Smooth muscle cell (in vitro differentiated cells): ENCODE results near the gene DHPS. TPM values are rescaled to one million over a fixed set of nuclear protein-coding genes. Genes with fewer than 3 reads are reported as not detected.

Source experiments
- DNase-seq: peaks from one replicate; lab custom pipeline; 2025; ENCODE audit not compliant: unreplicated experiment; lab: John Stamatoyannopoulos, UW
- H2AFZ ChIP-seq: fragments of 200-600 bp; sonication (generic); 2 replicates; pipeline ENCODE4 v1.6.0; 2016; ENCODE audit warnings: antibody characterized with exemption, low read depth, mild to moderate bottlenecking
- H3F3A ChIP-seq: fragments of 200-600 bp; sonication (generic); 2 replicates; pipeline ENCODE4 v1.6.0; 2017; ENCODE audit warnings: antibody characterized with exemption, low read depth
- H3K27ac ChIP-seq: fragments of 200-600 bp; sonication (generic); 2 replicates; pipeline ENCODE4 v1.5.1; 2016; ENCODE audit warnings: low read depth, mild to moderate bottlenecking
- H3K27me3 ChIP-seq: fragments of 200-600 bp; sonication (generic); 2 replicates; pipeline ENCODE4 v1.6.1; 2016; ENCODE audit warnings: low read depth, mild to moderate bottlenecking
- H3K36me3 ChIP-seq: fragments of 200-600 bp; sonication (generic); 2 replicates; pipeline ENCODE4 v1.5.1; 2016; ENCODE audit warnings: low read depth
- H3K4me1 ChIP-seq: fragments of 200-600 bp; sonication (generic); 2 replicates; pipeline ENCODE4 v1.5.1; 2016; ENCODE audit warnings: low read depth
- H3K4me2 ChIP-seq: fragments of 200-600 bp; sonication (generic); 2 replicates; pipeline ENCODE4 v1.6.0; 2016; ENCODE audit warnings: mild to moderate bottlenecking
- H3K4me3 ChIP-seq: fragments of 200-600 bp; sonication (generic); 2 replicates; pipeline ENCODE4 v1.5.1; 2016; ENCODE audit warnings: mild to moderate bottlenecking
- H3K79me2 ChIP-seq: fragments of 200-600 bp; sonication (generic); 2 replicates; pipeline ENCODE4 v1.6.0; 2016; ENCODE audit warnings: low read depth, mild to moderate bottlenecking
- H3K9ac ChIP-seq: fragments of 200-600 bp; sonication (generic); 2 replicates; pipeline ENCODE4 v1.6.0; 2016; ENCODE audit warnings: low read depth
- H3K9me3 ChIP-seq: fragments of 200-600 bp; sonication (generic); replicated peaks from 2 replicates; pipeline ENCODE4 v1.5.1; 2016; ENCODE audit warnings: low read depth
- H4K20me1 ChIP-seq: fragments of 200-600 bp; sonication (generic); 2 replicates; pipeline ENCODE4 v1.6.0; 2016; ENCODE audit warnings: low read depth
- WGBS: methylation state at CpG from one replicate; pipeline ENCODE4 v1.1.7; 2016; ENCODE audit warnings: low lambda C conversion rate; 5-methylcytosine and 5-hydroxymethylcytosine counted together
- polyA plus RNA-seq: library from polyadenylated mRNA; unstranded; fragments of >200 nt; fragmentation: Nextera tagmentation; extraction: Ambion mirVana; gene quantifications from 2 replicates; pipeline ENCODE4 v1.2.1, GENCODE V29; 2016
- total RNA-seq: library from RNA; depleted of rRNA; stranded (reverse); fragments of >200 nt; gene quantifications from 2 replicates; pipeline ENCODE4 v1.2.3, GENCODE V29; 2014
- TF ChIP-seq, protein P1 (sequence below): fragments of 200-600 bp; sonication (generic); IDR thresholded peaks from 2 replicates; pipeline ENCODE4 v1.5.1; 2017; ENCODE audit warnings: borderline replicate concordance, mild to moderate bottlenecking, antibody characterized with exemption; ENCODE audit not compliant: insufficient read depth, poor library complexity, severe bottlenecking

The DHPS gene
- total and polyA plus RNA-seq, 2 experiments from 2014 or later: 43.9 to 67.6 TPM

DNA sequence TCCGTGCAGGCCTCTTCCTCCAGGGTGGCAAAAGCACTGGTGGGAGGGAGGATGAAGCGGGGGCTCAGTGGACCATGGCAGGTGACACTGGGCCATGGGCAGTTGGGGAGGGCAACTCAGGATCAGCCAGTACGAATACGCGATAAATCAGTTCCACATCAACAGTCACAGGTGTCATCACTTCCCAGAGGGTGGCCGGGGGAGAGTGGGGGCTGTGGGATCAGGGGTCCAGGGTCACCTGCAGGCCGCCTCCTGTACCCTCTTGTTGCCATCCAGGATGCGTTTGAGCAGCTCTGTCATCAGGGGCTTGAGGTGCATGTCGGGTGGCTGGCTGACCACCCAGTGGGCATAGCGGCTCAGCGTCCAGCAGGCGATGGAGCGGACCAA lies 24.6 kb upstream of the DHPS start:
- Histone ChIP-seq H3K36me3 (peaks cover 6% of the 10 kb centered on the region), H3K9ac (no peak overlapping the region), H3K4me3 (no peak overlapping the region), H3K27ac (no peak overlapping the region), H4K20me1 (peaks cover under 1% of the 10 kb centered on the region), H3K4me2 (no peak overlapping the region), H3K79me2 (no peaks in the 10 kb centered on the region), H2AFZ (no peak overlapping the region), H3K27me3 (no peaks in the 10 kb centered on the region), H3K4me1 (no peaks in the 10 kb centered on the region), H3F3A (no peaks in the 10 kb centered on the region), H3K9me3 (no peaks in the 10 kb centered on the region)
- TF ChIP-seq, protein P1, sequence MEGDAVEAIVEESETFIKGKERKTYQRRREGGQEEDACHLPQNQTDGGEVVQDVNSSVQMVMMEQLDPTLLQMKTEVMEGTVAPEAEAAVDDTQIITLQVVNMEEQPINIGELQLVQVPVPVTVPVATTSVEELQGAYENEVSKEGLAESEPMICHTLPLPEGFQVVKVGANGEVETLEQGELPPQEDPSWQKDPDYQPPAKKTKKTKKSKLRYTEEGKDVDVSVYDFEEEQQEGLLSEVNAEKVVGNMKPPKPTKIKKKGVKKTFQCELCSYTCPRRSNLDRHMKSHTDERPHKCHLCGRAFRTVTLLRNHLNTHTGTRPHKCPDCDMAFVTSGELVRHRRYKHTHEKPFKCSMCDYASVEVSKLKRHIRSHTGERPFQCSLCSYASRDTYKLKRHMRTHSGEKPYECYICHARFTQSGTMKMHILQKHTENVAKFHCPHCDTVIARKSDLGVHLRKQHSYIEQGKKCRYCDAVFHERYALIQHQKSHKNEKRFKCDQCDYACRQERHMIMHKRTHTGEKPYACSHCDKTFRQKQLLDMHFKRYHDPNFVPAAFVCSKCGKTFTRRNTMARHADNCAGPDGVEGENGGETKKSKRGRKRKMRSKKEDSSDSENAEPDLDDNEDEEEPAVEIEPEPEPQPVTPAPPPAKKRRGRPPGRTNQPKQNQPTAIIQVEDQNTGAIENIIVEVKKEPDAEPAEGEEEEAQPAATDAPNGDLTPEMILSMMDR: no peak
- WGBS: 97% methylated on average over 11 of the region's 13 CpGs
- no peak for DNase-seq

DNA sequence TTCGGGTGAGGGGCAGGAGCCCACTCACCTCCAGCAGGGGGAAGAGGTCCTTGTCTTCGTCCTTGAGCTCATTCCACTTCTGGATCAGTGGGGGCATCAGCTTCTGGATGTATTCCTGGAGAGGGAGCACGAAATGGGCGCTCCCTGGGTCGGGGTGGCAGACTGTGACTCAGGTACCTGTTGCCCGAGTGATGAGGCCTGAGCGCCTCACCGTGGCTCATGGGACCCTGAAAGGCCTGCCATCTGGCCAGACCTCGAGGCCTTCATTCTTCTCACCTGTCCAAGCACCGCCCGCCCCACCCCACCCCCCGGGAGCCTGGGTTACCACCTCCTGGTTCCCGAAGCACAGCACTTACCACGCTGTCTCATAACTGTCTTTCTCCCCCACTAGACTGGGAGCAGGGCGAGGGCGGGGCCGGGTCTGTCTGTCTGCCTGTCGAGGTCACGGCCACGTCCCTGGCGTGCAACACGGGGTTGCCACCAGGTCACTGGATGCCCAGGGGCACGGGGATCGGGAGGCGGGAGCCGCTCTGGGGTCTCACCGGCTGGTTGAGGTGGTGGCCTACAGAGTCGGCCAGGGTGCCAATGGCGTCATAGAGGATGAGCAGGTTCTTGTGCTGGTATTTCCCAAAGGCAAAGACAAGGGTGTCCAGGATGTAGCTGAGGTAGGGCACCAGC lies 24.1 kb upstream of the DHPS start:
- Histone ChIP-seq H3K4me2 (no peak overlapping the region), H3K4me3 (no peak overlapping the region), H4K20me1 (no peaks in the 10 kb centered on the region), H3F3A (no peaks in the 10 kb centered on the region), H3K79me2 (no peaks in the 10 kb centered on the region), H3K36me3 (peaks cover 6% of the 10 kb centered on the region), H3K9ac (no peak overlapping the region), H2AFZ (no peak overlapping the region), H3K27me3 (no peaks in the 10 kb centered on the region), H3K4me1 (no peaks in the 10 kb centered on the region), H3K9me3 (no peaks in the 10 kb centered on the region), H3K27ac (no peak overlapping the region)
- TF ChIP-seq, protein P1: no peak
- WGBS: 96% methylated on average over 25 of the region's 29 CpGs
- DNase-seq: no peak

DNA sequence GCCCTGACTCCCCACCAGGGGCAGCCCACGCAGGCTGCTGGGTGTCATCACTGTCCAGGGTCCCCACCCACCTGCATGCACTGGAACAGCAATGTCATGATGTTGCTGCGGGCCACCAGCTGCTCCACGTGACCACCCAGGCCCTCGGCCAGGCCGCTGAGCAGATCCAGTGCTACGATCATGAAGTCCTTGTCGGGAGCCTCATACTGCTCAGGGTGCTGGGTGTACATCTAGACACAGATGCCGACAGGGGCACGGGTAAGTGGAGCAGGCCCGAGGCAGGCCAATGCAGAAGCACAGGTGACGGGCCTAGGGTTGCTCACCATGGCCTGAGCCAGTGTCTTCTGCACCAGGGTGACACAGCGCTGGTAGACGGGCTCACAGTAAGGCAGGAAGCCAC lies 23.5 kb upstream of the DHPS start:
- Histone ChIP-seq H3K9ac (no peak overlapping the region), H2AFZ (no peak overlapping the region), H3K27ac (no peak overlapping the region), H3K27me3 (no peaks in the 10 kb centered on the region), H3F3A (no peaks in the 10 kb centered on the region), H3K4me3 (no peak overlapping the region), H3K9me3 (no peaks in the 10 kb centered on the region), H3K4me2 (no peak overlapping the region), H4K20me1 (no peaks in the 10 kb centered on the region), H3K79me2 (no peaks in the 10 kb centered on the region), H3K36me3 (peaks cover 6% of the 10 kb centered on the region), H3K4me1 (no peaks in the 10 kb centered on the region)
- 98% methylated on average over 13 of the region's 13 CpGs for WGBS
- DNase-seq: no peak
- TF ChIP-seq, protein P1: no peak

GRCh38 chr19:12703046-12703445 lies 21.4 kb upstream of the DHPS start:
- WGBS: 87% methylated on average over 9 of the region's 9 CpGs
- H3K9ac ChIP-seq: no peak overlapping the region
- peaks cover 5% of the 10 kb centered on the region for H3F3A ChIP-seq
- TF ChIP-seq, protein P1: no peak
- no peaks in the 10 kb centered on the region for H4K20me1 ChIP-seq
- H2AFZ ChIP-seq: no peak overlapping the region
- H3K9me3 ChIP-seq: no peaks in the 10 kb centered on the region
- no peak overlapping the region for H3K4me3 ChIP-seq
- no peaks in the 10 kb centered on the region for H3K4me1 ChIP-seq
- no peak for DNase-seq
- no peaks in the 10 kb centered on the region for H3K27me3 ChIP-seq
- no peaks in the 10 kb centered on the region for H3K79me2 ChIP-seq
- H3K36me3 ChIP-seq: no peaks in the 10 kb centered on the region
- H3K4me2 ChIP-seq: no peak overlapping the region
- H3K27ac ChIP-seq: no peak overlapping the region
